Subcutaneous abdominal adipose tissue (tissue), 5 donors: Measurements from ENCODE around the gene TLK1.

ENCODE experiments used
- H3K27ac ChIP-seq: one replicate; pipeline ENCODE4 v1.7.0; 2013; ENCODE audit warnings: low read depth, mild to moderate bottlenecking, inconsistent platforms, low read length, moderate library complexity
- H3K27me3 ChIP-seq, 5 donors: one replicate each; pipeline ENCODE4 v1.7.0; 2013; ENCODE audit warnings: low read length in 5 of 5, inconsistent platforms in 1 of 5; ENCODE audit not compliant: control insufficient read depth in 5 of 5, insufficient read depth in 4 of 5
- H3K36me3 ChIP-seq, 5 donors: one replicate each; pipeline ENCODE4 v1.7.0; 2013; ENCODE audit warnings: low read length in 5 of 5; ENCODE audit not compliant: control insufficient read depth in 5 of 5, insufficient read depth in 5 of 5
- H3K4me1 ChIP-seq, 5 donors: one replicate each; pipeline ENCODE4 v1.7.0; 2013; ENCODE audit warnings: low read length in 5 of 5, mild to moderate bottlenecking in 3 of 5, moderate library complexity in 1 of 5; ENCODE audit not compliant: control insufficient read depth in 5 of 5, insufficient read depth in 5 of 5
- H3K4me3 ChIP-seq, 5 donors: one replicate each; pipeline ENCODE4 v1.7.0; 2013; ENCODE audit warnings: low read length in 5 of 5, low read depth in 1 of 5
- H3K9ac ChIP-seq, 5 donors: one replicate each; pipeline ENCODE4 v1.7.0; 2013; ENCODE audit warnings: low read length in 5 of 5, mild to moderate bottlenecking in 4 of 5, moderate library complexity in 3 of 5
- H3K9me3 ChIP-seq, 5 donors: one replicate each; pipeline ENCODE4 v1.7.0; 2013; ENCODE audit warnings: low read length in 5 of 5; ENCODE audit not compliant: control insufficient read depth in 5 of 5
- donor health status: healthy.
- donor health status: healthy.
- donor health status: healthy.
- donor health status: healthy.
- donor health status: healthy.

TLK1 gene

DNA sequence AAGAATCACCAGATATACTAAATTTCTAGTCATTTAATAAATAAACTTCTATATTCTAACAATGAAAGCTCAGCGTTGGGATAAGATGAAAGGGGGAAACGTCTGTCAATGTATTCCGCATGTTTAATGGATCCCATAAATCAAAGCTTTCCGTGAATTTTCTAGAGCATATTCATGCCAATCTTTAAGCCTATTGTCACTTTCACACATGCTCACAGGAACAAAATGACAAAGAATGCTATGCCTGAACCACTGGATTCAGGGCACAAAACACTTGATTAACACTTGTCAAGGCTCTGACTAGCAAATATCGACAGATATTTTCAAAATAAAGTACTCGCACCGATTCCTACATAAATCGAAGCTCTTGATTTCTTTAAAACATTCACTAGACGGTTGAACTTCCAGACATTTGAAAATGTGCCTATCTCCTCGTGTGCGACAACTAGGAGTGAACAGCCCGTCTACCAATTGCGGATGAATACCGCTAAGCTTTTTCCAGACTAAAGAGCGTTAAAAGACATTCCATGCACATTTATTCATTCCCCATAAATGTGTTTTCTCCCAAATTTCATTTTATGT is 1.8 kb downstream of the TLK1 start:
- Histone ChIP-seq H3K4me1 (peaks cover 0 to 32% (median 24%) of the 10 kb centered on the region in 5 donors), H3K9ac (peak overlapping the region; percentile 14 to 91 (median 79)), H3K36me3 (no peaks in the 10 kb centered on the region), H3K4me3 (peak overlapping the region; percentile 89 to 95 (median 92)), H3K9me3 (no peaks in the 10 kb centered on the region), H3K27ac (peak overlapping the region; percentile 80), H3K27me3 (no peaks in the 10 kb centered on the region)

DNA sequence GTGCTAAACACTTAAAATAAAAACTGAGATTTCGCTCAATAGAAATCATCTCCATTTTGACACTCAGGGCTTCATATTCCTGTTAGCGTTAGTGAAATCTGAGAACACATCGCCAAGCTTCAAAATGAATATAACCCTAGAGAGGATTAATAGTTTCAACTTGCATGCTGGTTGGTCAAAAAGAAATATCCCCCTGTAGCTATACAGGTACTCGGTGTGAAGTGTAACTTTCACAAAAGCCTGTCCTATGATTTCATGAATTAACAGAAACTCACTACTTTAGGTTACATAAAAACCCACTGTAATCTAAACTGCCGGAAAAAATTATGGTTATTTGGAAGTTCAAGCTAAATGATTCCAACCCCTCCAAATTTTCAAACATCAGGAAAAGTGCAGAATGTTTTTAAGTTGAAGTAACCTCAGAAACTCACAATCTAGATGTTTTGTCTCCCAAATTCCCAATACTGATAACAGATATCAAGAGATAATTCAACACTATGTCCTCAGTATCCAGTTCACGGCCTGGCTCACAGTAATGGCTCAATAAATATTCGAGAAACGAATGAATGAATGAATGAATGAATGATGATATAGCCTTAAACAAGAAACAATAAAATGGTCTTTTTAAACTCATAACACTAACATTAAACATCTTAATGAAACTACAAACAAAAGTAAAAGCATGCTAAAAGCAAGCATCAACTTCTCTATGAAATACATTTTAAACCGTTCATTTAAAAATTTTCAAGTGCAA is 2.5 kb downstream of the TLK1 start:
- no peaks in the 10 kb centered on the region for H3K27me3 ChIP-seq
- no peak overlapping the region for H3K27ac ChIP-seq
- H3K4me1 ChIP-seq, result peaks cover 0 to 35% (median 26%) of the 10 kb centered on the region in 5 donors
- no peak overlapping the region for H3K4me3 ChIP-seq
- no peaks in the 10 kb centered on the region for H3K9me3 ChIP-seq
- no peaks in the 10 kb centered on the region for H3K36me3 ChIP-seq
- peak overlapping the region in 1 of 5 donors; percentile 33 for H3K9ac ChIP-seq

DNA sequence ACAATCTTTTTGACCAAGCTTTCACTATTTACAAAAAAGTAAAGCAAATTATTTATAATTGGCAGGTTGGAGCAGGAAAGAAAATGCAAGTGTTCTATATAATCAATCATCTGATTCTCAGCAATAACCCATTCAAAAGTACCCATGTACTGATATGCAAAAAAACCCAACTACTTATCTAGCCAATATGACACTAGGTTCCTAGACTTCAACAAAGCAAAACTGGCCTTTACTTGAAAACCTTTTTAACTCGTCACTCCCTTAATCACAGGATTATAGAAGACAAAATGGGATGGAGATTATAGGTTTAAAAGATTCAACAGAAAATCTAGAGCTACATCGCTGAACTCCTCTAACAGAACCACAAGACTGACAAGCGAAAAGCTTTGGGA is 3.6 kb downstream of the TLK1 start:
- peaks cover 0 to 35% (median 26%) of the 10 kb centered on the region in 5 donors for H3K4me1 ChIP-seq
- no peaks in the 10 kb centered on the region for H3K9me3 ChIP-seq
- no peaks in the 10 kb centered on the region for H3K27me3 ChIP-seq
- no peak overlapping the region for H3K27ac ChIP-seq
- no peak overlapping the region for H3K9ac ChIP-seq
- H3K4me3 ChIP-seq, result no peak overlapping the region
- no peaks in the 10 kb centered on the region for H3K36me3 ChIP-seq

DNA sequence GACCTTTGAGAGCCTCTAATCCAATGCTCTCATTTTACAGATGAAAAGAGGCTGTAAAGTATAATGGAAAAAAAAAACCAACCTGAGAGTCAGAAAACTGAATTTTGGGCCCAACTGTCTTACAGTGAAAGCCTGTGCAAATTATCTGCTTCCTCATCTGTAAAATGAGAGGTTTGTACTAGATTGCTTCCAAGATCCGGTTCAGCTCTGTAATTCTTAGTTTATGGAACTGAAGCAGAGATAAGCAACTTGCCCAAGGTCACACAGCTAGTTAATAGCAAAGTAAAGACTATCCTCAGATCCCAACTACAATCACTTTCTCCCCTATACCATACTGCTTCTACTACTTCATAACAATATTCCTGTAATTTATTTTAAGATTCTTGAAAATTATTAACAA is 6.3 kb downstream of the TLK1 start:
- Histone ChIP-seq H3K4me3 (no peak overlapping the region), H3K9ac (peak overlapping the region in 1 of 5 donors; percentile 25), H3K27me3 (no peaks in the 10 kb centered on the region), H3K4me1 (peaks cover 0 to 28% (median 19%) of the 10 kb centered on the region in 5 donors), H3K27ac (no peak overlapping the region), H3K9me3 (no peaks in the 10 kb centered on the region), H3K36me3 (no peaks in the 10 kb centered on the region)

DNA sequence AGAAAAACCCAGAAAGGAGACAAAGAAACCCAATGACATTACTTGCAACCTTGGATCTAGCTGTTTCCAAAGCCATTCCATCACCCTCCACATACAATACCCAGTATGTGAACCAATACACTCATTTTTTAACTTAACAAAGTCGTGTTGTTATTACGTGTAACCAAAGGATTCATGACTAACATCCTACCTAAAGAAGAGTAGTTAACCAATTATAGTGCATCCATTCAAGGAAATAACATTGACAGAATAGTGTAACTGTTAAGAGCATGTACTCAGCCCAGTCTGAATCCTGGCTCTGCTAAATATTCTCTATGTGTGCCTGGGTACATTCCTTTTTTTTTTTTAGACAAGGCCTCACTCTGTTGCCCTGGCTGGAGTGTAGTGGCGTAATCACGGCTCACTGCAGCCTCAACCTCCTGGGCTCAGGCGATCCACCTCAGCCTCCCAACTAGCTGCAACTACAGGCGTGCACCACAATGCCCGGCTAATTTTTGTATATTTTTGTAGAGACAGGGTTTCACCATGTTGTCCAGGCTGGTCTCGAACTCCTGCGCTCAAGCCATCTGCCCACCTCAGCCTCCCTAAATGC is 9.9 kb downstream of the TLK1 start:
- Histone ChIP-seq H3K4me3 (no peak overlapping the region), H3K27ac (no peak overlapping the region), H3K4me1 (peaks cover 0 to 17% (median 9%) of the 10 kb centered on the region in 5 donors), H3K9ac (no peak overlapping the region), H3K9me3 (no peaks in the 10 kb centered on the region), H3K27me3 (no peaks in the 10 kb centered on the region), H3K36me3 (no peaks in the 10 kb centered on the region)

DNA sequence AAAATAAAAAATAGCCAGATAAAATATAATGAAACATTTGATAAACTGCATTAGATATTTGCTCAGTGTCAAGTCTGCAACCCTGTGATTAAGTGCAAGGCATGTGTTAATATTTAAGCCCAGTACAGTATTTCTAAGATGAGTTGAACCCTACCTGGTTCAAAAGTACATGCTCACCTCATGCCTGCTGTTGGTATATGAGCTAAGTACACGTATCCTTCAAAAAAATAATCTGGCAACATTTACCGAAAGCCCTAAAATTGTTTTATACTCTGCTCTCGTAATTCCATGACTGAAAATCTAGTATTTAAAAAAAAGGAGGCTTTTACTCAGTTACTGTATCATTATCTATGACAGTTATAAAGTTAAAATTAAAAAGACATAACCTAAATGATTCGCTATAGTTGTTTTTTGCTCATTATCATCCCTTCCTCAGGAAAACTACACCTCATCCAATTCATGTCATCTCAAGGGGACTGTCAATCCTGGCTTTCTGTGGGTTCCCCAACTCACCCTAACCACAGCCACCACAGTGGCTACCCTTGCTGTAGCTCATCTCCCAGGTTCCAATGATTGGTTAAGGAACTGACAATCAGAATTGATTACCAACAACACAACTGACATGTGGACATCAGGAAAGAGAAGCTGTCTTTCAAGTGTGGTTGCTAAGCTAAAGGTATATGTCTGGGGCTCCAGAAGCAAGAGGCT is 10.6 kb downstream of the TLK1 start:
- Histone ChIP-seq H3K27ac (no peak overlapping the region), H3K4me3 (no peak overlapping the region), H3K9ac (no peak overlapping the region), H3K4me1 (peaks cover 0 to 19% (median 9%) of the 10 kb centered on the region in 5 donors), H3K36me3 (no peaks in the 10 kb centered on the region), H3K9me3 (no peaks in the 10 kb centered on the region), H3K27me3 (no peaks in the 10 kb centered on the region)

DNA sequence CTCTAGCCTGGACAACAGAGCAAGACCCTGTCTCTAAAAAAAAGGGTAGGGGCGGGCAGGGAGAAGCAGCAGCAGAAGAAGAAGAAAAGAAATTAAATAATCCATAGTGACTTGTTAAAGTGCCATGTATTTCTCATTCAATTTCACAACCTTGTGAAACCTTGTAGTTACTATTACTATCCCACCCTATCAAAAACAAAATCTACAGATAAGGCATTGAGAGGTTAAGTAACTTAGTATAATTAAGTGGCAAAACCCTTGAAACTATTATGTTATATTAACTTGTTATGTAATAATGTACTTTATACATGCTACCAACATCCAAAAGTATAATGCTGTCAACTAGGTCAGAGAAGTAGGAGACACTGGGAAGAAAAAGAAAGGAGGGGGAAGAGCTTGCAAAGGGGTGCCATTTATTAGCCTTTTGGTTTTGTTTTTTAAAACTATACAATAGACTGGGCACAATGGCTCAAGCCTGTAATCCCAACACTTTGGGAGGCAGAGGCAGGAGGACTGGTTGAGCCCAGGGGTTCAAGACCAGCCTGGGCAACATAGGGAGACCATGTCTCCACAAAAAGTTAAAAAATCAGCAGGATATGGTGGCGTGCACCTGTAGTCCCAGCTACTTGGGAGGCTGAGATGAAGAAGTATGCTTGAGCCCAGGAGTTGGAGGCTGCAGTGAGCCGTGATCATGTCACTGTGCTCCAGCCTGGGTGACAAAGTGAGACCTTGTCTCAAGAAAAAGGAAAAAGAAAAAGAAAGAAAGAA is 11.3 kb downstream of the TLK1 start:
- Histone ChIP-seq H3K4me1 (peaks cover 0 to 18% (median 7%) of the 10 kb centered on the region in 5 donors), H3K36me3 (no peaks in the 10 kb centered on the region), H3K9me3 (no peaks in the 10 kb centered on the region), H3K9ac (no peak overlapping the region), H3K4me3 (no peak overlapping the region), H3K27ac (no peak overlapping the region), H3K27me3 (no peaks in the 10 kb centered on the region)

DNA sequence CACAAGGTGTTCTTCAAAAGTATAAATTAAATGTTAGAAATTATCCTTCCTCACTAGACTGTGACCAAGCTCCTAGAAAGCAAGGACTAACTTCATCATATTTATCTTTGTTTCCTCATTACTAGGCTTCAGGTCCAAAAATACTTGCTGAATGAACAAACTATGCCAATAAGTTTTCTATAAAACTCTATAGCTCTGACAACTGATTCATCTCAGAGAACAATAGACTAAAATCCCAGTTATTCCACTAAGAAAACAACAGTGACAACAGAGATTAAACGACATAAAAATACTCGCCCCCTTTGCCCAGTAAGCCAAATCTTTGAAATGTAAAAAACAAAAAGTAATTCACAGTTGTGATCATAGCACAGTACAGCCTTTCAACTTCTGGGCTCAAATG is 13.6 kb downstream of the TLK1 start:
- Histone ChIP-seq H3K36me3 (no peaks in the 10 kb centered on the region), H3K9ac (no peak overlapping the region), H3K4me3 (no peak overlapping the region), H3K9me3 (no peaks in the 10 kb centered on the region), H3K27me3 (no peaks in the 10 kb centered on the region), H3K4me1 (peaks cover 0 to 16% (median 0%) of the 10 kb centered on the region in 5 donors), H3K27ac (no peak overlapping the region)

DNA sequence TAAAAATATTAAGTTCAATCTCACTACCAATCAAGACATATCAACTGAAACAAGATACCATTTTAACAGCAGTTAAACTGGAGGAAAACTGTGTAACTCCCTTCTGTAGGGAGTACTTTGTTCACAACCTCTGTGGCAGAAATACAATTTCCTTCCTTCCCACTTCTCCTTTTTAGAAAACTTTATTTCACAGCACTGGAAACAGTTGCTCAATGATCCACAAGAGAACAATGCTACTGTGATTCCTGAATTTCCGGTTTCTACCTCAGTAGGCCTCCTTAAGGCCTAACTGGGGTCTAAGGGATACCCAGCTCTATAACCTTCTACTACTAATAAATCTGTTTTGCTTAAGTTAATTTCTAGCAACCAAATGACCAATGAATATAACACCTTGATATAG is 14.1 kb downstream of the TLK1 start:
- H3K27me3 ChIP-seq, result no peaks in the 10 kb centered on the region
- no peak overlapping the region for H3K4me3 ChIP-seq
- peaks cover 0 to 16% (median 0%) of the 10 kb centered on the region in 5 donors for H3K4me1 ChIP-seq
- no peaks in the 10 kb centered on the region for H3K36me3 ChIP-seq
- H3K9ac ChIP-seq, result no peak overlapping the region
- no peak overlapping the region for H3K27ac ChIP-seq
- no peaks in the 10 kb centered on the region for H3K9me3 ChIP-seq
